Stimulated activated CD4-positive, alpha-beta T cell treated with anti-CD3 and anti-CD28 coated beads, Interleukin-15, amount 100 ng/mL, for 24 hours (primary cell): ENCODE data around the gene MLLT10.

ENCODE experiments used
- DNase-seq: peaks from one replicate; pipeline ENCODE4 v3.0.0-alpha.2; 2020

MLLT10 gene

GRCh38 chr10:21517134-21518031, 16.6 kb upstream of the MLLT10 start:
- peak; percentile 52 for DNase-seq

DNA sequence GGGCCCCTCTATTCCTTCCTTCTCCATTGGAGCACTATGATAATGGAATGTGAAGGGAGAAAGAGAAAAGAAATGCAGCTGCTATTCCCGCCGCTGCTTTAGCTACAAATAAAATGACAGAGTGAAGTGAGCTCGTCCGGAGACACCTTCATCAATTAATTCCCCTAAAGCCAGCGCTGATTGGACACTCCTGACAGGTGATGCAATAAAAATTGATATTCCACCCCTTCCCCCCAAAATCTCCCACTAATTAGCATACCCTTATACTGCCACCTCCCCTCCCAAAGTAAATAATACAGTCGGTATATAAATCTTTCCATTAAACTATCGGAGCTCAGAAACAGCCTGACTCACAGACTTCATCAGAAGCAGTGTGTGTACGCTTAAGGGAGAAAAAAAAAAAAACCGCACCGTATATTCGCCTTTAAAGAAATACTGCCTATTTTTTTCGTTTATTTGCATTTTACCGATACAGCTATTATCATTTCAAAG, 15.8 kb upstream of the MLLT10 start:
- DNase-seq: no peak

DNA sequence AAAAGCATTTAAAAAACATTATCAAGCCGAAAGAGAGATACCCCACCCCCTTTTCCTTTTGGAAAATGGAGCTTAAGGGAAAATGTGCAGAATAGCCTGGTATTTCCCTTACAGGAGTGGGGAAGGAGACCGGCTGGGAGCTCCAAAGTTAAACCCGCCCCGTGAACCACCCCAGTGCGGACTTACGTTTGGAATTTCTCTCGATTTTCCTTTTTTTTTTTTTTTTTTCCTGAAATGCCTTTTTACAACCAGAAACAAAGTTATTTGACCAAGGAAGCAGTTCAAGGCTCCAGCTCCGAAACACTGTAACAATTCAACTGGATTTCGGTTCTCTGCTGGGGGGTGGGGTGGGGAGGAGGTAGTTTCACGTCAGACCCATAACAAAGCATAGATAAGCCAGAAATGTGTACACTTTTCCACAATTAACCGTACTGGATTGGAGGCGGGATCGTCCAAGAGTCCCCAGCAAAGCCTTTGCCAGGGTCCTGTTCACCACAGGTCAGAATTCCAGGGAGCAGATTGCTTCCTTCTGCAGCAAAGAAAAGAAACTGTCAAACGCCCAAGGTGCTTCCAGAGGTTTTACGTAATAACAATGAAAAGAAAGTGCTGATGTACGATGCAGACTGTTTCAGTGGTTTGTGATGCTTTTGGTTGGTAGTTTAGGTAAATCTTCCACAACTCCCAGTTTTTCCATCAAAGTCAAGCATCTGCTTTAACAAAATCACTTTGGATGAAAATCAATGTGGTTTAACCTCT, 15.2 kb upstream of the MLLT10 start:
- DNase-seq: no peak

DNA sequence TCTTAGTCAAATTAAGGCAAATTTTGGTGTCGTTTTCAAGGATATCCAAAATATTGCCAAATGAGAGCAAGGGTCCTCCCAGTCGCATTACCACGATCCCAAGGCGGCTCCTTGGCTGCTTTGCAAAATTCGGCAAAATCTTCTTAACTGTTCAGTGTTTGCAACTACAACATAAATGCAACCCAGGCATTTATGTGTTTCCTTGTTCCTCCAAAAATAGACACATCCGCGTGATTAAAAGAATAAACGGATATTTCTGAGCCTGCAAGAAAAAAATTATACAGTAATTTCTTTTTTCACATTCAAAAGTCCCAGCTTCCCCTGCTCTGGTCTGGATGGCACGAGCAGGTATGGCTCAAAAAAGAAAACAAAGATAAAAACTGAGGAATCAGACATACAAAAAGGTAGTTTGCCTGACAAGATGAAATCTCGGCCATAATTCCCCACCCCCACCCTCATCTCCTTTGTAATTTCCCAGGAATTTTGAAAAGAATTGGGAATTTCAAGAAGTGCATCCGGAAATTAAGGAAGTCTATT, 14.6 kb upstream of the MLLT10 start:
- DNase-seq: no peak

DNA sequence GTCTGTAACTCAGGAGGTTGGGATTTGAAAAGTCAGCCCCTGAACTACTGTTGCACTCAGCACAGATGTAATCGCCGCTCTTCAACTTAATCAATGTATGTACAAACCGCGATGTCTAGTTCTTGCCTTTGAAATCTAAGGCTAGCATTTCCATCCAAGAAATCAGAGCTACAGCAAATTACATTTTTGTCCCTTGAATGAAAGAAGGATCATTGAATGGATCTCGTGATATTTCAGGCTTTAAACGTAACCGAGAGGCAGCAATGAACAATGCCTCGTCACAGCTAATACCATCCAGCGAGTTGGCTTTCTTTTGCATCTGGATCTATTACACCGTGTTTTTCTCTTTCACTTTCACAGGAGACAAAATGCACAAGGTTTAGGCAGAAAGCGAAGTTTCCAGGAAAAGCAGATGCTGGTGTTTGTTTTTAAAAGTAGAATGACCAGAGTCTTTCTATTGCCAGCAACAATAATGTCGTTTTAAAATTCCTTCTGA, 14.0 kb upstream of the MLLT10 start:
- peak; percentile 15 for DNase-seq

DNA sequence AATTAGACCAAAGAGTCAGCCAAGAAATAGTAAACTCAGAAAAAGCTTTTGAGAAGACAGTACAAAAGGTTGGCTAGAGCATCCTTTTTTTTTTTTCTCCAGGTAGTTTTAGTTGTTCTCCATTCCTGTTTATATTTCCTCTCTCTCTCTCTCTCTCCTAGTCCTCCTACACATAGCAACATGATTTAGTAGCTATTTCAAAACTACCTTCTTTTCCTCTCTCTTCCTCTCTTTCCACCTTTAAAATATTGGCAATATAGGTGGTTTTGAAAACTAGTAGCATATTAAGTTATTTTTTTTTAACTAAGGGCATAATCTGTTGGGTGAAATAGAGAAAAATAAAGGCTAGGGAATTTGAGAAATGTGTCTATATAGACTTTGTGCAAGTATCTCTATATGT, 13.5 kb upstream of the MLLT10 start:
- DNase-seq: no peak

GRCh38 chr10:21520949-21521348, 13.1 kb upstream of the MLLT10 start:
- DNase-seq: no peak

DNA sequence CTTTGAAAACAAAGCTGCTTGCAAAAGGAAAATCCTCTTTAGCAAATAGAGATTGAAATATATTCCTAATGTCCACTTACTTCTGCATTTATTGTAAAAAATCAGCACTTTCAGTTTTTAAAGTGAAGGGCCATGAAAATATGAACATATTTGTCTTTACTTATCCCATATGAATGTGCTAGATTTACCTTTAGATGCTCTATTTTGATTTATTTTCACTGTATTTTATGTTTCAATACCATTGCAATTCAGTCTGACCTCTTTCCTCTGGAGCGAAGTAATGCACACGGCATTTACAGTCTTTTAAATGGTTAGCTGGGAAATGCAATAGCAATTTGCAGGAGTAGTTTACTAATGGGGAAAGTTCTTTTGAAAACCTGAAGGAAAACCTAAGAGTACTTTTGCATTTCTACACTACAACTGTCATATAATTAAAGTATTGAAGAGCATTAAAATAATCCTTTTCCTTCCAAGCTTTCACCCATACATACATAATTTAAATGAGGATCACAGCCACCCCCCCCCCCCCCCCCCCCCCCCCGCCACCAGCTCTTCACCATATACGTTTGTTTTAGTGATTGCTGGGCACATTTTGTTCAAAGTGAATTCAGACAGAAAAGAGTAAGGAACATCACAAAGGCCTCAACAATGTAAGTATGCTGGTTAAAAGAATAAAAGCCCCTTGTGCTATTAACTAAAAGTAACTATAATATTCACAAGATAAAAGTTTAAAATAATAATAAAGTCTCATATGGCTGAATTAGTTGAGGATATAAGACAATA, 12.1 kb upstream of the MLLT10 start:
- DNase-seq: no peak

DNA sequence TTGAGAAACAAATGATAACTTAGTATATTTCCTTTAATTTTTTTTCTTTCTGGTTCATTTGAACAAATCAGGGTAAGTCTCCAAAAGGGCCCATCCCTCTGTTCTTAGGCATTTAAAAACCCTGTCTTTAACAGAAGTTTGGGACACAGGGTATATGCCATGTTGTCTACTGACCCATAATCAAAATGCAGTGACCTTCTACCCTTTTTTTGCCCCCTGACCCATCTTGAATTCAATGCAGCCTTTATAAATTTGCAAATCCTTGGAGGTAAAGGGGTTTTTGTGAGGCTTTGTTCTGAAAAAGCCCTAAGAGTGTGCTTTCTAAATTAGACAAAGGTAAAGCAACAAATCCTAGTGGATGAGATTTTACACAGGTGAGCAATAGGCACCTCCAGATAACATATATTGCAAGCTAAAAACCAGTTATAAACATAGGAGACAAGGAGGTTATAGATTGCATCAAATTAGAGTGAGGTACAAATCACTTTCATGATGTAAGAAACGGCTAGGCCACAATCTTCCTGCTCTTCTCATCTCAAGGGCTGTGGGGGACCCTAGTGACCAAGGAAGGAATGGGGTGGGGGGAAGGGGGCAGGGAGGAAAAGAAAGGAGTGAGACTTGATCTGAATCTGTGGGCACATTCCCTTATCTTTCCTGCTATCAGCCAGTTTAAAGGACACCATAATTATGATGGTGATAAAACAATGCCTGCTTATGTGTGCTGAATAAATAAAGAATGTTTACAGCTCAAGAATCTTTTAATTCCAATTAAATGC, 11.2 kb upstream of the MLLT10 start:
- DNase-seq: no peak

GRCh38 chr10:21523557-21524008, 10.4 kb upstream of the MLLT10 start:
- no peak for DNase-seq

DNA sequence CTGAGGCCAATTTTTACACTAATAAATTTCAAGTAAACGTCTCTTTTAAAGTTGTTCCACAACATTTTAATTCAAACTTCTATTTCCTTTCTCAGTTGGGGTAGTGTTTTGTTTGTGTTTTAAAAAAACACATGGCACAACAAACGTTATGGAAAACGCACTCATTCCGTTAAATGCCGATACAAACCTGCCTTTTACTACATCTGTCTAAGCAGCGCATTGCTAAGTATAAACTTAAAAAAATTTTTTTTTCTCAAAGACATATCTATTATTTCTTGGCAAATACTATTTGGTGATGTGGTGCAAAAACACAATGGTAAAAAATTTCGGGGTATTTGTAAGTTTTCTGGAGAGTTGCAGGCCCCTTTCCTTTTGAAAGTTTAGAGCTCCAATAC, 9.9 kb upstream of the MLLT10 start:
- no peak for DNase-seq

DNA sequence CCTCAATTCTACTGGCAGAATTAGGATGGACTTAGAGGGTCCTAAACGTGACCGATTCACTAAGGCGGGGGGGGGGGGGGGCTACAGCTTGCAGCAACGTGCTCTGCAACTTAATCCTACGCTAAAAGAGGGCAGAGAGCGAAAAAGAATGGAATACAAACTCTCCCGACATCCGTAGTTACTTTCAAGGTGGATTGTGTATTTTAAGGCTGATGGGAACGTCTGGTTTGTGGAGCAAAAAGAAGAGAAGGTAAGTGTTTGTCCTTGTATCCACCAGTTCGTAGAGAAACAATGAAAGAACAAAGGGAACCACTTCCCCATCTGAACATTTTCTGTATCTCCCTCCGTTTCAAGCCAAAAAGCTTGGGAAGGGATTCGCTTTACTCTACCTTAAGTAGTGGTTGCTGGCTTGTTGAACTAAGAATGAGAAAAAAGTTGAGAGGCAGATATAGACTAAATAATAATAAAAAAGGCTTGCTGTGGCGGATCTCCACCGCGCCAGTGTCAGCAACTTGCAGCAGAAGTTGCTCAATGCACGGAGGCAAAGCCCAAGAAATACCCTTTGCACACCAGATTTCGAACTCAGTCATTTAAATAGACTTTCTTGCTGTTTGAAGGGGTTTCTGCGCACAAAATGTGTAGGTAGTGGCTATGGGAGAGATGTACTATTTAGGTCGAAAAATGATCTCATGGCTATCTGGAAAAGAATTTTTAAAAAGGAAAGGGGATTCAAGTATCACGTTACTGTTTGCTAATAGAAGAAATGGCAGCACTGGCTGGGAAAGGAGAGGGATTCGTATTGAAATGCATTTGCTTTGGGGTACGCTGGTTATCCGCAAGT, 9.3 kb upstream of the MLLT10 start:
- no peak for DNase-seq

GRCh38 chr10:21525367-21526187, 8.5 kb upstream of the MLLT10 start, which contains the start of gene SKIDA1:
Gene SKIDA1 (minus strand): TSS chr10:21525682. CDS start chr10:21517822, 7,860 bp downstream.
- DNase-seq: peak; percentile 78

DNA sequence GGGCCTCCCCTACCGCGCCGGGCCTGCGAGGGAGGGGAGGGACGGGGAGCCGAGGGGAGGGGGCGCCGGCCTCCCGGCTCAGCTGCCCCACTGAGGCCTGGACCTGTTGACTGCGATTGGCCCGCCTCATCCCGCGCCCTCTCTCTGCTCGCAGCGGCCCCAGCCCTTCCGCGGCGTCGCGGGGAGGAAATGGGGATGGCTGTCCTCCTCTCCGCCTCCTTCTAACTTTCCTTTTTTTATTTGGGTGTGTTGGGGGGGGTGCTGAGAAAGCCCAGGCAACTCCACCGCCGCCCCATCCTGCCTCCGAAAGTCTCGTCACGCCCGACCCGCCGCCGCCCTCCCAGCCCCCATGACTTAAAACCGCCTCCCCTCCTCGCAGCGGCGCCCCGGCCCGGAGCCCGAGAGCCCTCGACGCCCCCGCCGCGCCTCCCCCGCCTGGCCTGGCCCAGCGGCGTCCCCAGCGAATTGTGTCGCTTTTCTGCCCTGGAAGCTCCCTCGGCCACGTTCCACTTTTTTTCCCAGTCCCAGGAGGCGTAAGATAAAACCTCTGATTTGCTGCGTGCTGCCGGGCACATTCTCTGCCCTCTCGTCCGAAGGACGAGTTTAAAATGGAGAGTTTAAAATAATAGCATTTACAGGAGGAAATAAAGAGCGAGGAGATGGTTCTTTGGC, 7.7 kb upstream of the MLLT10 start:
- peak; percentile 73 for DNase-seq

DNA sequence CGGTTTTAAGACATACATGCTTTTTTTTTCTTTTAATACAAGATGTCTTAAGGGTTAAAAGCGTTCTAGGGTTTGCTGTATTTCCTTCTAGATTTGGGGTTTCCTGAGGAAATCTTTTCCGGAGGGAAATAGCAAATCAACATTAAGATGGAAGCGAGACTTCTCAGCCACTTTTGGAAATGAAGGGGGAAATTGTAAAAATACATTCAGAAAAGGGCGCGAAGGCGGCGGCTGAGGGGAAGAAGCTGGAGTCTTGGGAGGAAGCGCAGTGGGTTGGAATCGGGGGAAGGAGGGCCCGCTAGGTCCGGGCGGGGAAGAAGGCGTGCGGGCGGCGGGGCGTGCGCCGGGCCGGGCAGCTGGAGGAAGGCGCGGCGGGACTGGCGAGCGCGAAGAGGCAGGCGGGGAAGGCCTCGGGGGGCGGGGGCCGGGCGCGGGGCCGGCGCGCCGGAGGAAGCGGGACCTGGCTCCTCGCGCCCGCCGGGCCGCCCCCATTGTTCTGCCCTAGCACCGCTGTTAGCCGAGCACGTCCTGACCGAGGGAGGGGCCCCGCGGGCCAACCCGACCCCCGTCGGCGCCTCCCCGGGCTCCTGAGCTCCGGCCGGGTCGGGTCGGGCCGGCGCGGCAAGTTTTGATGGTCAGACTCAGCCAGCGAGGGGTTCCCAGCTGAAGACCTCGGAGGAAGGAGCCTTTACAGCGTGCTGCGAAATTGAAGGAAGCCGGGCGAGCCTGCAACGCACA, 7.0 kb upstream of the MLLT10 start:
- peak; percentile 67 for DNase-seq

GRCh38 chr10:21527598-21528235, 6.3 kb upstream of the MLLT10 start:
- DNase-seq: no peak

DNA sequence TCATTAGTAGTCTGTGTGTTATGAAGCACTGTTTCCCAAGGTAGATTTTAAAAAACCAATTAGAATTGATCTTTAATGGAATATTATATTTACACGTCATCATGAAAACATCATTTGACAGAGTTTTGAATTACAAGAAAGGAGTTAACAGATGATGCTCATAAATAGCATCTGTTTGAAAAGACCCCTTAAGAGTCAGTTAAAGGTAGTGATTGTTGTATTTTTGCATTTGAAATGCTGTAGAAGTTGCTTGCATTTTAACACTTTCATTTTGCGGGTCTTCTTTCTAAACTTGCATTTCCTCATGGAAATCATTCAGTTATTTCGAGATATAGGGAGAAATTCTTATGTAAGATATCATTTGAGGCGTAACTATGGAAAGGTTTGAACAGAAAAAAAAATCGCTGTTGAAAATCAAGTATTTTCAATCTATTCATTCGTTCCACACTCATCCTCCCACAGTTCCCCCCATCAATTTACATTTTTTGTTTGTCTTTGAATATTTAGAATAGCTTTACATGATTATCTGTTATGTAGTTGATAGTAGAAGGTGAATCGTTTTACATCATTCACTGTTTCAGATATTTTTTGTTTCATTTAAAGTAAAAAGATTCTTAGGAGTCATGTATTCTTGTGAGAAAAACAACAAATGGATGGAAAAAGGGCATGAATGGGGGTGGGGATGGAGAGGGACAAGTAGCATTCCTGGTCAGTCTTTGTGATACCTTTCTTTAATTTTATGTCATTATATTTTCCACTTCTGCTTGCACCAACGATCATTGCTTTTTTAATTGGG, 5.6 kb upstream of the MLLT10 start:
- no peak for DNase-seq
